D721Med (cell line): ENCODE results near the gene CD99L2.
A peak's percentile ranks its signal among the peaks of the same experiment; 100 is the strongest.
"Not testable (repeated sequence)": the region's sequence is repeated elsewhere in the genome, so short reads cannot be mapped to it uniquely, and the experiment has no call there.

Source experiments
- DNase-seq: peaks from one replicate; pipeline ENCODE4 v3.0.0; 2011; ENCODE audit warnings: low spot score; ENCODE audit not compliant: insufficient read length
- FAIRE-seq: peaks from 2 replicates; lab custom pipeline; 2011; peaks lifted over from hg19 to GRCh38; lab: Jason Lieb, UNC
- CTCF ChIP-seq: IDR thresholded peaks from 2 replicates; pipeline ENCODE4 v1.5.1; 2012; ENCODE audit warnings: mild to moderate bottlenecking, control low read depth; ENCODE audit not compliant: insufficient read depth; ENCODE audit errors: missing control alignments

Gene CD99L2

DNA sequence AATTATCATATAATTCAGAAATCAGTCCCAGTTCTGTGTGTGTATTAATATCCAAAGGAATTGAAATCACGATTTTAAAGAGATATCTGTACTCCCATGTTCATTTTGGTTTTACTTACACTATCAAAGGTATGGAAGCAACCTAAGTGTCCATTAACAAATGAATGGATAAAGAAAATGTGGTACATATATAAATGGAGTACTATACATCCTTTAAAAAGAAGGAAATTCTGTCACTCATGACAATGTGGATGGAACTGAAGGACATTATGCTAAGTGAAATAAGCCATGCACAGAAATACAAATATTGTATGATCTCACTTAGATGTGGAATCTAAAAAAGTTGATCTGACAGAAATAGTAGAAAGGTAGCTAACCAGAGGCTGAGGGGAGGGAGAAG, 63.8 kb downstream of the CD99L2 start:
- TF ChIP-seq CTCF = no peak
- peak; percentile 75 for FAIRE-seq

GRCh38 chrX:150833454-150834056, 64.9 kb downstream of the CD99L2 start:
- no peak for TF ChIP-seq CTCF
- DNase-seq (no peak), FAIRE-seq (no peak)

More for the DNA sequence above, 63.8 kb downstream of the CD99L2 start:
- no peak for DNase-seq

GRCh38 chrX:150831863-150832262, 66.6 kb downstream of the CD99L2 start:
- no peak for DNase-seq
- FAIRE-seq = no peak
- no peak for TF ChIP-seq CTCF

GRCh38 chrX:150828785-150829184, 69.7 kb downstream of the CD99L2 start:
- FAIRE-seq = no peak
- DNase-seq = no peak
- no peak for TF ChIP-seq CTCF

DNA sequence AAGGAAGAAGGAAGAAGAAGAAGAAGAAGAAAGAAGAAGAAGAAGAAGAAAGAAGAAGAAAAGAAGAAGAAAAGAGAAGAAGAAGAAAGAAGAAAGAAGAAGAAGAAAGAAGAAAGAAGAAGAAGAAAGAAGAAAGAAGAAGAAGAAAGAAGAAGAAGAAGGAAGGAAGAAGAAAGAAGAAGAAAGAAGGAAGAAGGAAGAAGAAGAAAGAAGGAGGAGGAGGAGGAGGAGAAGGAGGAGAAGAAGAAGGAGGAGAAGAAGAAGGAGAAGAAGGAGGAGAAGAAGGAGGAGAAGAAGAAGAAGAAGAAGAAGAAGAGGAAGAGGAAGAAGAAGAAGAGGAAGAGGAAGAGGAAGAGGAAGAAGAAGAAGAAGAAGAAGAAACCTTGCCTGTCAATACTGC, 74.1 kb downstream of the CD99L2 start:
- not testable (repeated sequence) for FAIRE-seq, DNase-seq

GRCh38 chrX:150823826-150824225, 74.6 kb downstream of the CD99L2 start:
- not testable (repeated sequence) for DNase-seq, FAIRE-seq

- no peak for TF ChIP-seq CTCF
- FAIRE-seq = no peak
Measured at GRCh38 chrX:150821971-150822370, 76.5 kb downstream of the CD99L2 start.

GRCh38 chrX:150813922-150814321, 84.5 kb downstream of the CD99L2 start:
- no peak for TF ChIP-seq CTCF
- FAIRE-seq (no peak), DNase-seq (no peak)

More at GRCh38 chrX:150821971-150822370, 76.5 kb downstream of the CD99L2 start:
- no peak for DNase-seq
